ENCODE measurements around the gene ISX.

The ISX gene

DNA sequence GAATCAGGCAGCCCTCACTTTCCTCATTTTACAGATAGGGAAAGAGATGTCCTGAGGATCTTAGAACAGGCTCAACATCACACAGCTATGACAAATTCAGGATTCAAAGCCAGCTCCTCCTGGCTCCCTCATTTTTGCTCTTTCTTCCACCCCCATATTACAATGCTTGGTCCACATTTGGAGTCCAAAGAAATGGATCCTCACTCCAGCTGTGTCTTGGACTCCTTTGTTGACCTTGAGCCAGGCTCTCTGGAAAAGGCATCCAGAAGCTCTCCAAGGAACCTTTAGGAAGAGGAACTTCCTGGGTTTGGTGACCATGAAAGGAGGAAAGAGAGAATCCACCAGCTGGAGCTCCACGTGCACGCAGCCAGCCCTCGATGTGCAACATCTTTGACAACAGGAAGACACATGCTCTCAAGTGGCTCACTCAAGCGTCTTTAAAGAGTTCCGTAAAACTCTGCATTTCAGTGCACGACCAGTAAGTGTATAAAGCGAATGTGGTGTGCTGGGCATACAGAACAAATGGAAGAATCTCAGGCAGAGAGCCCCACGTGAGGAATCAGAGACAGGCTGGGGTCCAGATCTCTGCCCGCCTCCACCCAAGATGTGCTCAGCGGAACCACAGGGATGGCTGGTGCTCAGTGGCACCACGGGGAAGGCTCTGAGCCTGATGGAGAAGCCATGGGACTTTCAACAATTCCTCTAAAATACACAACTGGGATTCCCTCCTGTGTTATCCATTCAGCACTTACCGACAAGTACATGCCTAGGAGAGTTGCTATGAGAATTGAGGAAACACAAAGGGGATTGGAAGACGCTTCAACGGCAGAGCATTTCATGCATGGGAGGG is 48.4 kb downstream of the ISX start:
- no peak for DNase-seq

- DNase-seq = no peak
Measured at GRCh38 chr22:35115515-35115914, 49.6 kb downstream of the ISX start.

GRCh38 chr22:35116269-35116668 is 50.3 kb downstream of the ISX start:
- DNase-seq = no peak

- DNase-seq = no peak
Measured at GRCh38 chr22:35116817-35117216, 50.9 kb downstream of the ISX start.

DNA sequence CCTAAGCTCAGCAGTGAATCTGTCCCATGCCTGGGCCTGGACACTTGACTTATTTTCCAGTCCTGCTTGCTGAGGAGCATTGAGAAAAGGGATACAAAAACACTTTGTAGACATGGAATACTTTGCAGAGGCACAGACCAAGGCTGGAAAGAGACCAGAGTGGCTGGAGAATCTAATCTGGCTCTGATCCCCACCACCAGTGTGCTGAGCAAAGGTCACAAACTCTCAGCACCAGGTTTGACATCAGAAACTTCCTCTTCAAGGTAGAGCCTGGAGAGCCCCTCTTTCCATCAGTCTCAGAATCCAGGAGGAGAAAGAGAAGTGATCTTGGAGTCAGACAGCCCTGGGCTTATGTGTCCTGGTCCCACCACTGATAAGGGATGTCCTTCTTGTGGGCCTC is 53.5 kb downstream of the ISX start:
- DNase-seq = no peak

DNA sequence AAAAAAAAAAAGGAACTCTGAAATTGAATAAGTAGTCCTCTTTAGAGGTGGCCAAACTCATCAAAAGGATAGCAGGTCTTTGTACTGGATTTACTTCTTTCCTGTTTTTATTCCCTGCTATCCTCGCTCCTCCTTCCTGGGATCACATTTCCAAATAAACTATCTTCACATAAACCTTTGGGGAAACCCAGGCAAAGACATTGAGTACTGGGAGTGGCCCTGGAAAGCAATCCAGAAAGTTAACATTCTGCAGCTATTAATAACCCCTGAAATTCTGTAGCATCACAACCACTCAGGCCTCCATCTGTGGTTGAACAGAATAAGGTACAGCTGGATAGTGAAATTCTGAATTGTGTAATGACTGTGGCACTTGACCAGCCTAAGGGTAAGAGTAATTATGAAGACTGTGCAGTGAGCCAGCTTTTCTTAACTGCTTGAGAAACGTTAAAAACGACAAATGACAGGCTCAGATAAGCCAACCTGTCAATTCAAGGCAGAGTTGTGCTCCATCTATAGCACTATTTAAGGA is 58.8 kb downstream of the ISX start:
- DNase-seq = no peak

GRCh38 chr22:35126993-35127392 is 61.0 kb downstream of the ISX start:
- no peak for DNase-seq

DNA sequence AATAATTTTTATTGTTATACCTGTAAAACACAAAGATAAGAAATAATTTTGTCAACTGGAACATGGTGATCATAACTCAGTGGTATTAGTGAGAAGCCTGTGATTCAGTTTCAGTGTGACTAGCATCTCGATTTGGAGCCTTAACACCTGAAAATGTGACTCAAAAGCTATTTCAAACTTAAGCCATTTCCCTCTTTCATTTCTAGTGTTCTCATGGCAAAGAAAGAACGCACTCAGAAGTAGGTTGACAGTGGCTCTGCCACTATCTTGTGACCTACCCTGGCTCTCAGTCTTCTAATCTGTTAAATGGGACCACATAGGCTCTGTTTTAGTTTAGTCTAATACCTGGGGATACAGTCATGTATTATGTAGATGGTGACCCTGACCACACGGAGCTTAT is 62.7 kb downstream of the ISX start:
- no peak for DNase-seq

DNA sequence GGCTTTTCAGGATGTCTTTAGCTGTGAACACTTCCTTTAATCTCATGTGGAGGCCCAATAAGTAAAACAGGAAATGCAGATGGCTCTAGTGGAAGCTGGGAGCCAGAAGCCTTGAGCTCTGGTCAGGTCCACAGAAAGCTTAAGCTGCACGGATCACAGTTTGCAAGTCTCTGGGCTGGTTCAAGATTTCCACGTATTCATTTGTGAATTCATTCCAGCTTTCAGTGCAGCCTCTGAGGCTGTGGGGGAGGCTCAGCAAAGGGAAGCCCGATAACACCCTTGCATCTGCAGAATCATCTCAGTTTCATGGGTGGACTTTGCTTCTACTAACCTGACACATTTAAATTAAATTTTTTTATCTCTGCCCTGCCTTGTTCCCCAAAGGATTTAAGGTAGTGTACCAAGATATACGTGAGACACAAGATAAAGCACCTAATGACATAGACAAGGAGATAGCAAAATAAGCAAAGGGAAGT is 65.6 kb downstream of the ISX start:
- DNase-seq = no peak

DNA sequence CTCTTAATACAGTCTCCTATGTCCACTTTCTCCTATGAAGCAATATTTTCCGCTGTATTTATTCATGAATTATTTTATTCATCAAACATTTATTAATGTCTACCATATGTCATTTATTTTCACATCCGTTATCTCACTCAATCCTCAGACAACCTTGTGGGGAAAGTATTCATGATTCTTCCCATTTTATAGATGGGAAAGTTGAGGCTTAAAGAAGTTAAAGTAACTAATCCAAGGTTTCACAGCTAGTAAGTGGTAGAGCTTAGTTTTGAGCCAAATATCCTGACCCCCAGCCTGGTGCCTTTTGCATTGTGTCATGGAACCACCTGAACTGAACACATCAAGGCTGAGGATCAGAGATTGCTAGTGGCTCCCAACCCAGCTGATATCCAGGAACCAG is 66.6 kb downstream of the ISX start:
- no peak for DNase-seq

- DNase-seq = no peak
Measured at GRCh38 chr22:35133702-35134380, 67.9 kb downstream of the ISX start.

DNA sequence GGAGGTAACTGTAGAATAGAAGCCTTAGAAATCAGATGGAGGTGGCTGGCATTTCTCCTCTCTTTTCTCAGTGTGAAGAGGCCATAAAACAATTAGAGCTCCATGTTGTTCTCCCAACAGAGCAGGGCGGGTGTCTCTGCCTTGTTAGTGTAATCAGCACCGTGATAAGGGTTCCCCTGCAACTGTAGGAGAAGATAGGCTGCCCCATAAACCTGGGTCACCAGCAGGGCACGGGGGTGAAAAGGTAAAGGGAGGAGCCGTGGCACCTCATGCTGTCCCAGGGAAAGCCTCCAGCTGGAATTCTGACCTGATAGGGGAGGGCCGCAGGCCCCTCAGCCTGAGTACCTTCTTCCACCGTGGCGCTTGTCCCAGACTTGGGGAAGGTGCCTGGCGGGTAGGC is 68.7 kb downstream of the ISX start:
- no peak for DNase-seq

- no peak for DNase-seq
Measured at GRCh38 chr22:35135165-35135564, 69.2 kb downstream of the ISX start.

Data from NCI-H510A treated with DMSO at 0.1 percent for 48 hours (cell line).